ENCODE data around the gene CPSF3. TPM values are rescaled to one million over a fixed set of nuclear protein-coding genes. Genes with fewer than 3 reads are reported as not detected.
A peak's percentile ranks its signal among the peaks of the same experiment; 100 is the strongest.
"Not testable (repeated sequence)": the region's sequence is repeated elsewhere in the genome, so short reads cannot be mapped to it uniquely, and the experiment has no call there.

Gene CPSF3
- total RNA-seq, 1 donor from 2014 or later, result 37.7 TPM

GRCh38 chr2:9394816-9395215 is 28.6 kb upstream of the CPSF3 start:
- DNase-seq (ENCODE audit: low read depth in 2 of 2), result no peak

GRCh38 chr2:9397201-9397600 is 26.3 kb upstream of the CPSF3 start:
- no peak for DNase-seq (ENCODE audit: low read depth in 2 of 2)

DNA sequence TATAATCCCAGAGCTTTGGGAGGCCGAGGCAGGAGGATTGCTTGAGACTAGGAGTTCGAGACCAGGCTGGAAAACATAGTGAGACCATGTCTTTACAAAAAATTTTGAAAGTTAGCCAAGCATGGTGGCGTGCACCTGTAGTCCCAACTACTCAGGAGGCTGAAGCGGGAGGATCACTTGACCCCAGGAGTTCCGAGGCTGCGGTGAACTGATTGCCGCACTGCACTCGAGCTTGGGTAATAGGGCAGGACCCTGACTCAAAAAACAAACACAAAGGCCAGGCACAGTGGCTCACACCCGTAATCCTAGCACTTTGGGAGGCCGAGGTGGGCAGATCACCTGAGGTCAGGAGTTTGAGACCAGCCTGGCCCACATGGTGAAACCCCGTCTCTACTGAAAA is 25.2 kb upstream of the CPSF3 start:
- DNase-seq (ENCODE audit: low read depth in 2 of 2), result not testable (repeated sequence)

DNA sequence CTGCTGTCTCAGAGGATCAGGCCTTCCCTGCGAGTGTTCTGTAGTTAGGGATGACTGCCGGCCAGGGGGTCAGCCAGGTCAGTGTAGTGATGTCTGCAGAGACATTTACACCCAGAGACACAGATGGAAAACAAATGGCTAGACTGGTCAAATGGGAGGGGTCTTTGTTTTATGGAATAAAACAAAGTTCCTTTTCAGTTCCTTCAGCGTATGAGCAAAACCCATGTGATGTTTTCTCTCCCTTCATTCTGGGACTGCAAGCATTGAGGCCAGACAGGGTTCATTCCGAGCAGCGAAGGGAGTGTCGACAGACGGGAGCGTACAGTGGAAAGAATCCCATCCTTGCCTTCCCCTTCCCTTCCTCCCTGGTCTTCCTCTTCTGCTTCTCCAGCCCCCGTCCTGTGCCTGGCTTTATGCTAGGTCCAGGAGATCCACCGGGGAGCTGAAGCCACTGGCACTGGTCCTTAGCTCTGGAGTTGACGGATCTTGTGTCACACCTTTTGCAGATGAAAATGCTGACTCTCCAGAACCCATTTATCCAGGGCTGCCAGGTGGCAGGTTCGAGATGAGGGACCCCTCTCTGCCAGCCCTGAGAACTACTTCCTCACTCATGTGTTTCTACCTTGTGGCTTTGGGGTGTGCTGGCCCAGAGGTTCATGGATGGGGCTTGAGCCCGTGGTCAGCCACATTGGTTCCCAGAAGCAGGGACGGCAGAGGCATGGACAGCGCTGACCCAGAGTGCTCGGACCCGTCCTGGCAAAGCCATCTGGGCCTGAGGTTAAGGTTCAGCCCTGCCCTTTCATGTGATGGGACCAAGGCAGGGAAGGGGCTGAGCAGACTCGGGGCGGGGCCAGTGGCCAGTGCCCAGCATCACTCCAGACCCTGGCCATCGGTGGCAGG is 24.3 kb upstream of the CPSF3 start:
- DNase-seq (ENCODE audit: low read depth in 2 of 2), result no peak

GRCh38 chr2:9400268-9401058 is 23.0 kb upstream of the CPSF3 start:
- DNase-seq (ENCODE audit: low read depth in 2 of 2), result no peak

DNA sequence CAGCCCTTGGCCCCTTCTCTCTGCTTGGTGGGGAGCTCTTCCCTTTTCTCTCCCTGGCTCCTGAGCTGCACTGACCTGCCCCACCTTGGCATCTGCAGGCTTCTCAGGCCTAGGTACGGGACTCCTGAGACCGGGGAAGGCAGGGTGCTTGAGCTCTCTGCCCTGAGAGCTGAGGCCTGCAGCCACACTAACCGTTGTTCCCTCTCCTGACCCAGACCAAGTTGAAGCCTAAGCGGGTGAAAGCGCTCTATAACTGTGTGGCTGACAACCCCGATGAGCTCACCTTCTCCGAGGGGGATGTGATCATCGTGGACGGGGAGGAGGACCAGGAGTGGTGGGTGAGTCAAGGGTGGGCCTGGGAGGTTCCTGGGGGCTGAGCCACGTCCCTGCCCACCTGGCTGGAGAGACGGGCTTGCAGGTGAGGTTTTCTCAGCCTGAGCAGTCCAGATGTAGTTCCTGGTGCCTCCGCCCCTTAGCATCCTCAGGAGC is 22.4 kb upstream of the CPSF3 start:
- no peak for DNase-seq (ENCODE audit: low read depth in 2 of 2)

GRCh38 chr2:9401646-9402371 is 21.6 kb upstream of the CPSF3 start:
- DNase-seq (ENCODE audit: low read depth in 2 of 2), result no peak

GRCh38 chr2:9403924-9404323 is 19.5 kb upstream of the CPSF3 start:
- no peak for DNase-seq (ENCODE audit: low read depth in 2 of 2)

DNA sequence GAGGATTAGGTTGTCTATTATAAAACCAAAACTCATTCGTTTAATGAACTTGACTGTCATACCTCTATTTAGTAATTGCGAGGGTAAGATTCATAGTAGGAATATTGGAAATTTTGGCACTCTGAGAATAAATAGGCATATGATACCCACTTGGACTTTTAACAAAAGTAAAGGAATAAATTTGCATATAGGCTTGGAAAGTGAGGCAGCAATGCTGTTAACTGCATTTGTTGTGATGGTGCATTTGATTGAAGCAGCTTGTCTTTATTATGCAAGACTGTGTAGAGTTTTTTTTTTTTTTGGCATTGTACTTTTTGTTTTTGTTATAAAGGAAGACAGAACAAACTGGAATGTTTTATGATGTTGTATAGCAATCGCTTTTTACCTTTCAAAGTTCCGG is 19.0 kb upstream of the CPSF3 start:
- no peak for DNase-seq (ENCODE audit: low read depth in 2 of 2)

GRCh38 chr2:9405636-9406035 is 17.8 kb upstream of the CPSF3 start:
- DNase-seq (ENCODE audit: low read depth in 2 of 2), result no peak

DNA sequence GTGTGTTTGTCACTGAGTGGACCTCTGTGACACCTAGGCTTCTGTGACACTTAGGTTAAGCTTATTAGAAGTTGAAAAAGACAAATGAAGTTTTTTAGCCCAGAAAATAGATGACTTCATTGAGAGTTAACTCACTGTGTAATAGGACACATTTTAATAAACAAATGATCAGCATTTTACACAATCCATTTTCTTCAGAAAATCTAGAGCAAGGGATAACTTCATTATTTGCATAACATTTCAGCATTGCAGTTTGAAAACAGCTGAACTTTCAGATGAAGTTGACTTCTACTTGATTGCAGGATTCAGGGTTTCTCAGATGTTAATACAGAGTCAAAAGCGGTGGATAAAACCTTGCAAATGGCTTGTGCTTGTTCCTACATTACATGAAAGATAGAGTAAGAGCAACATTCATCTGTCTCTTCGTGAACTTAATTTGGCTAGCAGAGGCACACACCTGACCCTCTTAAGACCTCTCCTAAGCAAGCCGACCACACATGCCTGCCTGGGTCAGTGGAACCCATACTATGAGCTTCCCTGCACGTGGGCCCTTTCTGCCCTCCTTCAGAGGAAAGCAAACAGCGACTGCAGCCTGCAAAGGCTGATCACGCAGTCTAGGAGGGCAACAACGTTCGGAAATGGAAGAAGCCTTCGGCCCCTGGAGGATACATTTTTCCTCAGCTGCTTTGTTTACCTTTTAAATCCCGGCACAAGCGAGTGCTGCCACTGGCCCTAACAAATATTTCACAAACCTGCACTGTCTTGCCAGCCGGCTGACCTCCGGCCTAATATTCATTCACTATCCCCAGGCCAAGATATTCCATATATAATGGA is 16.7 kb upstream of the CPSF3 start:
- no peak for DNase-seq (ENCODE audit: low read depth in 2 of 2)

DNA sequence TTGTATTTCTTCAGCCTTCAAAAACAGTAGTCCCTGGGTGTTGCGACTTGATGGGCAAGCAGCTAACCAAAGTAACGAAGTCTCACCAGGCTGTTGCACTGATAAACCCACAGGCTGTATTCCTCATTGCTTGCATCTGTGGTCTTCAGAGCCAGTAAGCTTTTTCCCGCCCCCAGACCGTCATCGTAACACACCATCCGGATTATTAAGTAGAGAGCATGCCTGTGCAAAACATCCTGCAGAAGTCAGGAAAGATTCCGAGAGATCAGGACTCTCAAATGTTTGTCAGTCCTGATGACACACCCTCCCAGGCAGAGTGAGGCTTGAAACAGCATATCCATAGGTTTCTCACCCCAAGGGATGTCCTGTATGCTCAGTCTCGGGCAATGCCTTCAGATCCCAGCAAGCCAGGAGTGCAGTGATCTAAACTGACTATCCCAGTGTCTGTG is 16.1 kb upstream of the CPSF3 start:
- DNase-seq (ENCODE audit: low read depth in 2 of 2), result no peak

GRCh38 chr2:9408641-9409151 is 14.8 kb upstream of the CPSF3 start:
- peak; percentile 59 to 71 for DNase-seq (ENCODE audit: low read depth in 2 of 2)

DNA sequence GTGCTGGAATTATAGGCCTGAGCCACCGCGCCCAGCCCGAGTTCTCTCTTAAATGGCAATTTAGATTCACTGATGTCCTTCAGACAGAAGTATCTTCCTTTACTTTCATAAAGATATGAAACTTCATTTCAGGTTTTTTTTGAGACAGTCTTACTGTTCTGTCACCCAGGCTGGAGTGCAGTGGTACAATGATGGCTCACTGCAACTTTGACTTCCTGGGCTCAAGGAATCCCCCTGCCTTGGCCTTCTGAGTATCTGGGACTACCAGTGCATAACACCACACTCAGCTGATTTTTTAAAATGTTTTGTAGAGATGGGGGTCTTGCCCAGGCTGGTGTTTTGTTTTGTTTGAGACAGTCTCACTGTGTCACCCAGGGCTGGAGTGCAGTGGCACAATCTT is 13.3 kb upstream of the CPSF3 start:
- DNase-seq (ENCODE audit: low read depth in 2 of 2), result no peak

DNA sequence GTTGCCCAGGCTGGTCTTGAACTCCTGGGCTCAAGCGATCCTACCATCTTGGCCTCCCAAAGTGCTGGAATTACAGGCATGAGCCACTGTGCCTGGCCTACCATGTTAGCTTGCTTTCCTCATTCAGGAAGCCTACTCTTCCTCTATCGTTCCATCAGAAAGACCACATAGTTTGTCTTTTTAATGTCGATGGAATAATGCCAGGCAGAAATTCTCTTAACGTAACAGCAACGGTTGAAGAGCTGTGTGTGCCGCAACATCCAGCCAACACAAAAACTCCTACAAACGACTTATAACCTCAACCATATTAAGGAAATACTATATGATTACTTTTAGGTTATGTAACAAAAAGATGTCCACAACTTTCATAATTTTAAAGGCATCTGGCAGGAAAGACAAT is 10.7 kb upstream of the CPSF3 start:
- no peak for DNase-seq (ENCODE audit: low read depth in 2 of 2)

DNA sequence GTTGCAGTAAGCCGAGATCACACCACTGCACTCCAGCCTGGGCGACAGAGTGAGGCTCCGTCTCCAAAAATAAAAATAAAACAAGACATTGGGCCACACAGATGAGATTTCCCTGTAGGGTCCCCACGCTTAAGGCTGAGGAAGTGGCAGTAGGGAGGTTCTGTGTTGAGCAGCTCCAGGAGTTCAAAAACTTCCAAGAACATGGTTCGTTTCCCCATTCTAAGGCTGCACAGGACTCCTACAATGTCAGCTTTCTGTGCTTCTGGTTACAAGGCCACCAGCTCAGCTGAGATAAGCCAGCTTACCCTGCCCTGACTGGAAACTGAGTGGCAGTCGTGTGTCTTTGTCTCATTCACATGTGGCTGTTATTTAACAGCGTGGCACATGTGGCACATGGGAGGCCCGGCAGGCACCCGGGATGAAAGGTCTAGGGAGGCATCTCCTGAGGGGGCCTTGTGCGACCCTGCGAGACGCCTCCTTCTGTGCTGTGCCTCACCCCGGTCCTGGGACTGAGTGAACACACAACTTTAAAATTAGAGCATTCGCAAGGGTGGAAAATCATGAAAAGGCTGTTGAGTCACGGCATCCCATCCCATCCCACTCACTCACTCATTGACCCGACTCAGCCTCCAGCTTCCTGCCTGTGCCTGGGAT is 7.8 kb upstream of the CPSF3 start:
- DNase-seq (ENCODE audit: low read depth in 2 of 2), result no peak

DNA sequence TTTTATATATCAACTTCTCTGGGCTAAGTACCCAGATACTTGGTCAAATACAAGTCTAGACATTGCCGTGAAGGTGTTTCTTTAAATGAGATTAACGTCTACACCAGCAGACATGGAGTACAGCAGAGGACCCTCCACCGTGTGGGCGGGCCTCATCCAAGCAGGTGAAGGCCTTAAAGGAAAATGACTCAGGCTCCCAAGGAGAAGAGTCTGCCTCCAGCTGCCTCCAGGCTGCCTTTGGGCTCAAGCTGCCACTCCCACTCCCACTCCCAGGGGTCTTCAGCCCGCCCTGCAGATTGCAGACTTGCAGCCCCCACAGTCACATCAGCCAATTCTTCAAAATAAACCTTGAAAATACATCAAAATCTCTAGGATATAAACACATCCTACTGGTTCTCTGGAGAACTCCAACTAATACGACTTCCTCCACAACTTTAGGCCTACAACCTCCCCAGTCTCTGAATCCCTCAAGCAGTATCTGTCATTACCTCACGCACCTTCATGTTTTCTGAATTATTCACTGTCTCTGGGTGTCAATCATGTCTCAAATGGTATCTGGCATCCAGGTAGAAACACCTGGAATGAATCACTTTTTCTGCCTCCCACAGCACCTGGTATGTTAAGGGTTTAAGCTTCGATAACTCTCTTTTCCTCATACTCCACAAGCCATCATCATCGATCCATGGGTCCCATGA is 7.0 kb upstream of the CPSF3 start:
- DNase-seq (ENCODE audit: low read depth in 2 of 2), result no peak

DNA sequence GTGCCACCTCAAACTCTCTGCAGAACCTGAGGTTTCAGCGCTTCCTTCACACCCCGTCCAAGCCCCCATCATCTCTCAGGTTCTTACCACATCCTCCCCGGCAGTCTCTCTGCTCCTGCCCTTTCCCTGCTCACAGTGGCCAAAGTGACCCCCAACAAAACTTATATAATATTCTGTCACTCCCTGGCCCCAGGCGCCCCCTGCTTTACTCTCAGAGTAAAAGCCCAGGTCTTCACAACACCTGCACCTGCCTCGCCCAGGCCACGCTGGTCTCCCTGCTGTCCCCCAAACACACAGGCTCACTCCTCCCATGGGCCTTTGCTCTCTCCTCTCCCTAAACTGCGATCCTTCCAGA is 6.5 kb upstream of the CPSF3 start:
- DNase-seq (ENCODE audit: low read depth in 2 of 2), result no peak

DNA sequence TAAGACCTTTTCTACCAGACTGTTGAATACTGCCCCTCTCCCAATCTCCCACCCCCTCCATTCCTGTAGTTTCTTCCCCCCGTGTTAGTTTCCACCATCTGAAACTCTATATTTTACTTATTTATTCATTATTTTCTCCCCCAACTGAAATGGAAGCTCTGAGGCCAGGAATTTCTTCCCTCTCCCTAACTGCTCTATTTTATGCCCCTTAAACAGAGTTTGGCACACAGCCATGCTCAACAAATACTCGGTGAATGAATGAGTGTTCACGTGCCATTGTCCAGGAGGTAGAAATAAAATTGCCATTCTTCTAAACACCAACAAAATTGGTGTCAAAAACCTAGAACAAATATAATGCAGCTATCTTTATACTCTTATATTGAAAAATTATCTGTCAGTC is 5.7 kb upstream of the CPSF3 start:
- peak in 1 of 2 donors; percentile 58 for DNase-seq (ENCODE audit: low read depth in 2 of 2)

DNA sequence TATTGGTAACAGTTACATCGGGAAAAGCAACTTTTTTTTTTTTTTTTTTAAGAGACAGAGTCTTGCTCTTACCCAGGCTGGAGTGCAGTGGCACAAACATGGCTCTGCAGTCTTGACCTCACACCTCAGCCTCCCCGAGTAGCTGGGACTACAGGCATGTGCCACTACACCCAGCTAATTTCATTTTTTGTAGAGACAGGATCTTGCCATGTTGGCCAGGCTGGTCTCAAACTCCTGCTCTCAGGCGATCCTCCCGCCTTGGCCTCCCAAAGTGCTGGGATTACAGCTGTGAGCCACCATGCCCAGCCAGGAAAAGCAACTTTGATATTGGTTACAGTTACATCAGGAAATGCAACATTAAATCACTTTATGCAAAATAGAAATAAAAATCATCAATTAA is 4.7 kb upstream of the CPSF3 start:
- DNase-seq (ENCODE audit: low read depth in 2 of 2), result no peak
